GM12891 (cell line): ENCODE data around the gene NFE2.

Source experiments
- POLR2A ChIP-seq: IDR thresholded peaks from 2 replicates; pipeline ENCODE4 v1.6.1; 2011; ENCODE audit warnings: low read depth, low read length, control low read depth
- POLR2AphosphoS5 ChIP-seq: IDR thresholded peaks from 2 replicates; pipeline ENCODE4 v1.6.1; 2011; ENCODE audit warnings: low read depth, low read length, control low read depth
- TAF1 ChIP-seq: IDR thresholded peaks from 2 replicates; pipeline ENCODE4 v1.6.1; 2011; ENCODE audit warnings: low read depth, low read length, control low read depth

DNA sequence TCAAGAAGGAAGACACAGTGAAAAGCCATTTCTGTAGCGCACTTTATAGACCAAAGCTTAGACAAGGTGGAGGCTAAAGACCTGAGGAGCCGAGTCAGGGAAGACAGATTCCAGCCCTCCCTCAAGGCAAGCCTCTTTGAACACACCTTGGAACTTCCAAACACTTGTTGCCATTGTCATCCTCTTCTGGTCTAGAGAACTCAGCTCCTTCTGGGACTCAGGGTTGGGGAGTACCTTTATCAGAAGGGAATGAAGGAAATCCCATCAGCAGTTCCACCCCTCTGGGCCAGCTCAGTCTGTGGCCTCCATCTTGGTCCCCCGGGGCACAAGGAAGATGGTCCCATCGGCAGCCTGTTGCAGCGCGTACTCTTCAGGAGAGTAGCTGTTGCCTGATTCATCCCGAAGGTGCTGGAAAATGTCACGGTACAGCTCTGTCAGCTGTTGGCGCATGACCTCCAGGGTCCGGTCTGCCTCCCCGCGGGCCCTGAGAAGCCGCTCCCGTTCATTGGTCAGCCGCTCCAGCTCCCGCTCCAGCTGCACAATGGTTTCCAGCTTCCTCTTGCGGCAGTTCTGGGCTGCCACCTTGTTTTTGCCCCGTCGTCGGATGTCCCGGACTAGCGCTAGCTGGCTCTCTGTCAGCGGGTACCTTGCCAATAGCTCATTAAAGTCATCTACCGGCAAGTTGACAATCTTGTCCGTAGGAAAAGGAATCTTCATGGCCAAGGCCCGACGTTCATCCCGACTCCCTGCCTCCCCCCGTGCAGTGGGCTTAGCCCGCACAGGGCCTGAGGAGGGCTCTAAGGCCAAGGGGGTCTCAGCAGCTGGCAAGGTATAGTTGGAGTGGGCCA lies 8.5 kb downstream of the NFE2 start:
- no peak for TF ChIP-seq POLR2A
- no peak for TF ChIP-seq POLR2AphosphoS5
- no peak for TF ChIP-seq TAF1
